Adrenal gland (tissue), 12 donors: ENCODE data around the gene COL16A1. TPM values are rescaled to one million over a fixed set of nuclear protein-coding genes. Genes with fewer than 3 reads are reported as not detected.

Experiments used
- DNase-seq, 7 donors: peaks; one replicate each; pipeline ENCODE4 v3.0.0-alpha.2; 2019 to 2020
- H3K27ac ChIP-seq, 5 donors: fragments of 200-600 bp; sonication (generic) in 4 of 5; 1 replicate in 3 of 5; 2 replicates in 2 of 5; pipeline versions ENCODE4 v1.5.1 to v1.8.0; 2016 to 2020; ENCODE audit warnings: mild to moderate bottlenecking in 1 of 5
- H3K27me3 ChIP-seq: fragments of 200-600 bp; 2 replicates; pipeline ENCODE4 v1.8.0; 2021
- H3K36me3 ChIP-seq, 2 donors: fragments of 200-600 bp; replicated peaks in 1 of 2; 1 replicate in 1 of 2; 2 replicates in 1 of 2; pipeline versions ENCODE4 v1.5.1 to v1.8.0; 2018 to 2022
- H3K4me1 ChIP-seq, 2 donors: fragments of 200-600 bp; replicated peaks in 1 of 2; 1 replicate in 1 of 2; 2 replicates in 1 of 2; pipeline versions ENCODE4 v1.5.1 to v1.8.0; 2018 to 2021
- H3K4me3 ChIP-seq, 4 donors: fragments of 200-600 bp; sonication (generic) in 3 of 4; one replicate each; pipeline ENCODE4 v1.5.1; 2016 to 2018
- H3K9me3 ChIP-seq, 3 donors: fragments of 200-600 bp; sonication (generic) in 1 of 3; replicated peaks in 1 of 3; 1 replicate in 2 of 3; 2 replicates in 1 of 3; pipeline versions ENCODE4 v1.5.1 to v1.8.0; 2016 to 2021
- POLR2A ChIP-seq, 2 donors: fragments of 450-650 bp; IDR thresholded peaks; one replicate each; pipeline ENCODE4 v1.6.1; 2017; ENCODE audit warnings: antibody characterized with exemption in 2 of 2, mild to moderate bottlenecking in 2 of 2, moderate library complexity in 1 of 2
- WGBS, 4 donors: extraction: QIAGEN DNeasy Blood & Tissue Kit in 2 of 4; methylation state at CpG; one replicate each; pipeline versions ENCODE4 v1.1.5 to v1.1.7; 2013 to 2017; 5-methylcytosine and 5-hydroxymethylcytosine counted together
- intact Hi-C, 2 donors: fragments of 100-400 bp; cut with DNase I; formaldehyde crosslinking; loops; one replicate each; pipeline versions ENCODE4 v1.14.1 to v1.15.0; 2022 to 2023
- polyA plus RNA-seq, 3 donors: library from polyadenylated mRNA; stranded (reverse); fragments of 200-250 nt in 2 of 3; fragments of 350-450 nt in 1 of 3; fragmentation: Illumina TruSeq in 1 of 3; extraction: RNeasy Lipid Tissue Mini Kit (QIAGEN cat#74804) in 1 of 3; gene quantifications; one replicate each; pipeline ENCODE4 v1.2.3, GENCODE V29; 2013 to 2014
- total RNA-seq, 9 donors: library from RNA; depleted of rRNA in 4 of 9; stranded (reverse); fragments of >200 nt in 4 of 9; fragments of 120-200 nt in 1 of 9; fragmentation: NEBNext Ultra II Directional in 1 of 9; extraction: Animal tissue kit (Norgen Biotek cat#: 25700) in 1 of 9; gene quantifications; one replicate each; pipeline versions ENCODE4 v1.1.0 to v1.2.4, GENCODE V29; 2013 to 2023
- TF ChIP-seq, protein P1 (sequence below), 6 experiments: fragments of 450-650 bp in 4 of 6; fragments of 200-600 bp in 2 of 6; sonication (generic) in 1 of 6; IDR thresholded peaks; 1 replicate in 5 of 6; 2 replicates in 1 of 6; pipeline versions ENCODE4 v1.5.1 to v1.8.0; 2016 to 2021; ENCODE audit warnings: antibody characterized with exemption in 6 of 6, mild to moderate bottlenecking in 2 of 6, moderate library complexity in 1 of 6
- donor health status: healthy with polysubstance abuse.
- donor health status: Bipolar disorder and iron deficiency.
- donor health status: DM: yes; HTN: yes; CAD: no.
- donor health status: DM: no; HTN: no; CAD: no.
- donor health status: DM: no; HTN: no; CAD: no.
- donor health status: DM: yes; HTN: yes; CAD: no.

The COL16A1 gene
- total and polyA plus RNA-seq, 12 donors: 6.1 to 129 (median 26.9) TPM

DNA sequence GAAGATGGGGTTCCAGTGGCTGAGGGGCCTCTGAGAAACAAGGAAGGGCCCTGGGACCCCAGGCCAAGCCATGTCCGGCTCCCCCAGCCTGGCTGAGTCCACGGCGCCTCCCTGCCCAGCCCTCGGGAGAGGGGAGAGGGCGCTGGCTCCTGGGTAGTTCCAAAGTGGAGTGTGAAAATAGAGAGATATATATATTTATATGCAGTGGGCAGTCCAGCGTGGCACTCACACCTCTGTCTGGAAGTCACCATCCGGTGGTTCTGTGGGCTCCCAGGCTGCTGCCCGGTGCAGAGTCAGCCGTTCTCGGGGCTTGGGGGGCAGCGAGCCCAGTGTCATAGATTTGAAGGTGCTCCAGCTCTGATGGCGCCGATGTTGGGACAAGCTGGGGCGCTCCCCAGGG is 23.4 kb upstream of the COL16A1 start:
- 88 to 97% (median 93%) methylated on average over 2 to 14 of the region's 14 CpGs for WGBS, 4 donors
- DNase-seq: no peak
- H3K27ac ChIP-seq: no peak overlapping the region
- no peak overlapping the region for H3K4me3 ChIP-seq
- intact Hi-C loops: no loop called here
- H3K27me3 ChIP-seq: no peaks in the 10 kb centered on the region
- no peaks in the 10 kb centered on the region for H3K4me1 ChIP-seq
- no peaks in the 10 kb centered on the region for H3K9me3 ChIP-seq
- no peaks in the 10 kb centered on the region for H3K36me3 ChIP-seq
- TF ChIP-seq, protein P1, sequence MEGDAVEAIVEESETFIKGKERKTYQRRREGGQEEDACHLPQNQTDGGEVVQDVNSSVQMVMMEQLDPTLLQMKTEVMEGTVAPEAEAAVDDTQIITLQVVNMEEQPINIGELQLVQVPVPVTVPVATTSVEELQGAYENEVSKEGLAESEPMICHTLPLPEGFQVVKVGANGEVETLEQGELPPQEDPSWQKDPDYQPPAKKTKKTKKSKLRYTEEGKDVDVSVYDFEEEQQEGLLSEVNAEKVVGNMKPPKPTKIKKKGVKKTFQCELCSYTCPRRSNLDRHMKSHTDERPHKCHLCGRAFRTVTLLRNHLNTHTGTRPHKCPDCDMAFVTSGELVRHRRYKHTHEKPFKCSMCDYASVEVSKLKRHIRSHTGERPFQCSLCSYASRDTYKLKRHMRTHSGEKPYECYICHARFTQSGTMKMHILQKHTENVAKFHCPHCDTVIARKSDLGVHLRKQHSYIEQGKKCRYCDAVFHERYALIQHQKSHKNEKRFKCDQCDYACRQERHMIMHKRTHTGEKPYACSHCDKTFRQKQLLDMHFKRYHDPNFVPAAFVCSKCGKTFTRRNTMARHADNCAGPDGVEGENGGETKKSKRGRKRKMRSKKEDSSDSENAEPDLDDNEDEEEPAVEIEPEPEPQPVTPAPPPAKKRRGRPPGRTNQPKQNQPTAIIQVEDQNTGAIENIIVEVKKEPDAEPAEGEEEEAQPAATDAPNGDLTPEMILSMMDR (IDR thresholded peaks at IDR 0.05): no peak
- TF ChIP-seq POLR2A (IDR thresholded peaks at IDR 0.05): no peak

DNA sequence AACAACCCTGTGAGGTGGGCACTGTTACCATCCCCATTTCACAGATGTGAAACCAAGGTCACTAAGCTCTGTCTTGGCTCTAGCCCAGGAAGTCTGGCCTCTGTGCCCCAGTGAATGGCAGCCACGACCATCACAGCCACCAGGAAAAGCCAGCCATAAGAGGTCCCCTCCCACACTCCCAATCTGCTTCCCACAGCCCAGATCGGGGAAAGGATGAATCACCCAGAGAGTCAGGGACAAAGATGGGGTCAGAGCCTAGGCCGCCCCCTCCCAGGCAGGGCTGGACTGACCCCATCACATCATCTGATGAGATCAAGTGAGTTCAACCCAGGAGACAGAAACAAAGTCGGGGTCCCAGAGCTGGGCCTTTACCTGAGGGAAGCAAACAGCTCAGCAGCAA is 22.9 kb upstream of the COL16A1 start:
- intact Hi-C loops: no loop called here
- Histone ChIP-seq H3K27me3 (no peaks in the 10 kb centered on the region), H3K4me1 (no peaks in the 10 kb centered on the region), H3K9me3 (no peaks in the 10 kb centered on the region), H3K36me3 (no peaks in the 10 kb centered on the region), H3K27ac (no peak overlapping the region), H3K4me3 (no peak overlapping the region)
- TF ChIP-seq POLR2A (IDR thresholded peaks at IDR 0.05): no peak
- TF ChIP-seq, protein P1 (IDR thresholded peaks at IDR 0.05): no peak
- 33 to 53% (median 46%) methylated on average over 1 to 4 of the region's 4 CpGs for WGBS, 4 donors
- DNase-seq: no peak

DNA sequence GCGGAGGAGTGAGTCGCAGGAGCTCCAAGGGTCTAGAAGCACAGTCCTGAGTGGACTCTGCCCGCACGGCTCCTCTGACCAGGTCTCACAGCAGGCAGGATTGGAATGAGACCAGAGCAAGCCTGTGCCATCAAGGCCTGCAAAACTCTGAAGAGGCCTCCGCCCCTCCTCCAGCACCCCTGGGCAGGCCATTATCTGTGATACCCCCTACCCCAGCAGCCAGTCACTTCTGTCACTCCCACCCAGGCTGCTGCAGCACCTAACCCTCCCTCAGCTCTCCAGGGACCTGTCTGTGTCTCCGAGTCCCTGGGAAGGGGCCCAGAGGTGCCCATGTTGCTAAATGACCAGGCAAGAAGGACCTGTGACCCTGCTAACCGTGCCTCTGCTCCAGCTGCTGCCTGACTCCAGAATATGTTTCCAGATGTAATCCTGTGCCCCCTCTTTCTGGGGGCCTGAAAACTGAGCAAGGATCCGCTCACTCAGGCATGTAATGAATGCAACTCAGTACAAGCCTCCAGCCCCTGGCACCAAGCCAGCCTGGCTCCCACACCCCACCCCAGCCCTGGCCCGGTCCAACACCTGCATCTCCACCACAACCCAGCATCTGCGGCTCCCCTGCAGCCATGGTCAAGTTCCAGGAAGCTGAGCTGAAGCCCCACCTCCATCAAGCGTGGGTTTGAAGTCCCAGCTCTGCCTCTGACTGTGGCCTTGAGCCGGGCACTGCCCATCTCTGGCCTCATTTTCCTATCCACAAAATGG is 22.1 kb upstream of the COL16A1 start:
- TF ChIP-seq, protein P1 (IDR thresholded peaks at IDR 0.05): no peak
- no peak for TF ChIP-seq POLR2A (IDR thresholded peaks at IDR 0.05)
- Histone ChIP-seq H3K4me1 (no peaks in the 10 kb centered on the region), H3K36me3 (no peaks in the 10 kb centered on the region), H3K4me3 (no peak overlapping the region), H3K27me3 (no peaks in the 10 kb centered on the region), H3K9me3 (no peaks in the 10 kb centered on the region), H3K27ac (no peak overlapping the region)
- intact Hi-C loops: no loop called here
- DNase-seq: no peak
- WGBS, 4 donors: 73 to 84% (median 81%) methylated on average over 9 to 12 of the region's 12 CpGs

DNA sequence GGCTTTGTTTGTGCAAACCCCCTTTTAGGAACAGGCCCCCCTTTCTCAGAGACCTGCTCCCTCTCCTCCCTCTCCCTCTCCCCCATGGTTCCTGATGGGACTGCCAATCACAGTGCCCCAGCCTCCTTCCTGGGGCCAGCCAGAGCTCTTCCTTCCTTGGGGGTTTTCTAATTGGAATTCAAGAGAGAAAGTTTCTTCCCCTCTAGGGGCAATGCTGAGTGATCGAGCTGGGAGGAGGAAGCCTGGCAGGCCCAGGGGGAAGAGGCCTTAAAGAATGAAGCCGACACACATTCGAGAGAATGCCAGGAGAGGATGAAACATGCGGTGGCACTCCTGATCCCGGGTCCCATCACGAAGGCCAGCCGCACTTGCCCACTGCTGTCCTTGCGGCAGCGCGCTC is 21.3 kb upstream of the COL16A1 start:
- WGBS, 4 donors: 73 to 88% (median 80%) methylated on average over 10 of the region's 10 CpGs
- no peaks in the 10 kb centered on the region for H3K9me3 ChIP-seq
- no peak for TF ChIP-seq POLR2A (IDR thresholded peaks at IDR 0.05)
- TF ChIP-seq, protein P1 (IDR thresholded peaks at IDR 0.05): no peak
- no peaks in the 10 kb centered on the region for H3K36me3 ChIP-seq
- no peak for DNase-seq
- H3K4me3 ChIP-seq: no peak overlapping the region
- H3K4me1 ChIP-seq: no peaks in the 10 kb centered on the region
- no peaks in the 10 kb centered on the region for H3K27me3 ChIP-seq
- H3K27ac ChIP-seq: no peak overlapping the region
- intact Hi-C loops: no loop called here
